GM21360 (cell line): Measurements from ENCODE around the gene ADGRV1.
"Not testable (repeated sequence)": the region's sequence is repeated elsewhere in the genome, so short reads cannot be mapped to it uniquely, and the experiment has no call there.

Source experiments
- ATAC-seq: cut with Tn5 transposase; IDR thresholded peaks from one replicate; pipeline ENCODE4 v1.9.1; 2021; ENCODE audit warnings: mild to moderate bottlenecking, moderate library complexity; ENCODE audit not compliant: unreplicated experiment

The ADGRV1 gene

GRCh38 chr5:90586469-90586868 lies 27.9 kb downstream of the ADGRV1 start:
- no peak for ATAC-seq

DNA sequence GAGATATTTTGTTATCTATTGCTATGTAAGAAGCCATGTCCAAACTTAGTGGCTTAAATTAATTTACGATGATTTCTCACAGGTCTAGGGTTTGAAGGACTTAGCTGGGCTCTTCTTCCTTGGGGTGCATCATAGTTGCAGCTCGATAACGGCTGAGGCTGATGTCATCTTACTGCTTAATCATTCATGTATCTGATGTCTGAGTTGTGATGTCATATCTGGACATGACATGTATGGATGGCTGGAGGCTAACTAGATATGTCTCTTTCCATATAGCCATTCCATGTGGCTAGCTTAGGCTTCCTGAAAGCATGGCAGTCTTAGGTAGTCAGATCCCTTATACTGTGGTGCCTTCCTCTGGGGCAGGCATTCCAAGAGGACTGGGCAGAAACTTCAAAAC lies 31.6 kb downstream of the ADGRV1 start:
- ATAC-seq: no peak

GRCh38 chr5:90593083-90593482 lies 34.5 kb downstream of the ADGRV1 start:
- ATAC-seq: not testable (repeated sequence)

DNA sequence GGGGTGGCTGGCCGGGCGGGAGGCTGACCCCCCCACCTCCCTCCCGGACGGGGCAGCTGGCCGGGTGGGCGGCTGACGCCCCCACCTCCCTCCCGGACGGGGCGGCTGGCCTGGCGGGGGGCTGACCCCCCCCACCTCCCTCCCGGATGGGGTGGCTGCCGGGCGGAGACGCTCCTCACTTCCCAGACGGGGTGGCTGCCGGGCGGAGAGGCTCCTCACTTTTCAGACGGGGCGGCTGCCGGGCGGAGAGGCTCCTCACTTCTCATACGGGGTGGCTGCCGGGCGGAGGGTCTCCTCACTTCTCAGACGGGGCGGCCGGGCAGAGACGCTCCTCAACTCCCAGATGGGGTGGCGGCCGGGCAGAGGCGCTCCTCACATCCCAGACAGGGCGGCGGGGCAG lies 37.2 kb downstream of the ADGRV1 start:
- ATAC-seq: not testable (repeated sequence)

GRCh38 chr5:90598293-90598692 lies 39.7 kb downstream of the ADGRV1 start:
- no peak for ATAC-seq

DNA sequence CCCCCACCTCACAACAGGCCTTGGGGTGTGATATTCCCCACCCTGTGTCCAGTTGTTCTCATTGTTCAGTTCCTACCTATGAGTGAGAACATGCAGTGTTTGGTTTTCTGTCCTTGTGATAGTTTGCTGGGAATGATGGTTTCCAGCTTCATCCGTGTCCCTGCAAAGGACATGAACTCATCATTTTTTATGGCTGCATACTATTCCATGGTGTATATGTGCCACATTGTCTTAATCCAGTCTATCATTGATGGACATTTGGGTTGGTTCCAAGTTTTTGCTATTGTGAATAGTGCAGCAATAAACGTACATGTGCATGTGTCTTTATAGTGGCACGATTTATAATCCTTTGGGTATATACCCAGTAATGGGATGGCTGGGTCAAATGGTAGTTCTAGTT lies 41.7 kb downstream of the ADGRV1 start:
- not testable (repeated sequence) for ATAC-seq

DNA sequence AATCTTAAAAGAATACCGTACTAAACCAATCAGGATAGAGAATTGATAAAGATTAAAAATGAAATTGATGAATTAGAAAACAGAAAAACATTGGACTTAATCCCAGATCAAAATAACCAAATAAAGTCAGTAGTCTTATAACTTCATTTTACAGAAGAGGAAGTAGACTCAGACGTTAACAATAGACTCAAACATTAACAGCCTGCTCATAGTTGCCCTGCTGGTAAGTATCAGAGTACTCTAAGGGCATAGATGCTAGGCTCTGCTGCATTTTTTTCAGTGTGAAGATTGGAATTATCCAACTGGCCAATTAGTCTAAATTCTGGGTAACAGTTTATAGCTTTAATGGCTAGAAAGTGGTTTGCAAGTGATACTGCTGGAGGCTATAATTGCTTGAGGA lies 42.9 kb downstream of the ADGRV1 start:
- no peak for ATAC-seq

DNA sequence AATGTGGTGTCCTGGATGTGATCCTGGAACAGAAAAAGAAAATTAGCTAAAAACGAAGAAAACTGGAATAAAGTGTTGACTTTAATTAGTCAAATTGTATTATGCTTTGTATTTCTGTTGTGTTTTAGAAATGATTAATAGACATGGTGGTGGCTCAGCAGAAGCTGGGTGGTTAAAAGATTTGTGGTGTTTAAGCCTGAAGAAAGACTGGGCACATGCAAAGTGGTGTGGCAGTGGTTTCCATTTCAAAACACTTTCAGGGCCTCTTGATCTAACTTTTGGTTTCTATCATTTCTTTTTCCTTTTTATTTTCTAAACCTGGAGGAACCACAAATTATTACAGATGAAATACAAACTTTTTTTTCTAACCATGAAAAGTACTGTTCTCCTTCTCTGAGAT lies 44.1 kb downstream of the ADGRV1 start:
- no peak for ATAC-seq

DNA sequence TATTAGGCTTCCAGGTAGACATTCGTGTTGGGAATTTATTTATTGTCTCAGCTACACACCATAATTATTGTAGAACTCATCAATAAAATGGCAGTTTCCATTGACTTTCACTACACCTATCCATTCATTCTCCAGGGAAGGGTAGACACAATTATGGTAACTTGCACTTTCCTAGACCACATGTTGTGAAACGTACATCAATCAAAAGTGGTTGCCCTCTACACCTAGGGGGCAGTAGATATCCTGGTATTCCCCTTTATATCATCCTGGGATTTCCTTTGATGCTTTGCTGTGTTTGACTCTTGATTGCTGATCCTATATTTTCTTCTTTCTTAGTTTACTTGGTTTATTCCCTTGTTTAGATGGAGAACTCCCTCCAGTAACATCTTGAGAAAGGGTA lies 47.9 kb downstream of the ADGRV1 start:
- no peak for ATAC-seq

DNA sequence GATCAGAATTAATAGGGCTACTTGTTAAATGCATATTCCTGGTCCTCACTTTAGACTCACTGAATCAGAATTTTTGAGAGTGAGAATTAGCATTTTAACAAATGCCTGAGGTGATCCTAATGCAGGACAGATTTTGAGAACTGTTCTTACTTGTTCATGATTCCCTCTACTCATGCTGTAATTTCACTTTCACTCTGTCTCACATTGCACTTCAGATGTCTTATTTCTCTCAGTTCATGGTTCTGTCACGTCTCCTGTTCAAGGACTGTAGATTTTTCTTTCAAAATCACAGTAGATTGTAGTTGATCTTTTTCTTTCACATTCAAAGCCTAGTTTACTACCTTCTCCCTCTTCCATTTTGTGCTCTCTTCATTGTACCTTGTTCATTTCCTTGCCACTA lies 54.3 kb downstream of the ADGRV1 start:
- ATAC-seq: peak; percentile 98

GRCh38 chr5:90613459-90613858 lies 54.9 kb downstream of the ADGRV1 start:
- ATAC-seq: no peak

- ATAC-seq: no peak
Measured at GRCh38 chr5:90613918-90614504, 55.4 kb downstream of the ADGRV1 start.

- ATAC-seq: no peak
Measured at GRCh38 chr5:90615355-90615754, 56.8 kb downstream of the ADGRV1 start.

GRCh38 chr5:90618071-90618470 lies 59.5 kb downstream of the ADGRV1 start:
- no peak for ATAC-seq

GRCh38 chr5:90619762-90620161 lies 61.2 kb downstream of the ADGRV1 start:
- not testable (repeated sequence) for ATAC-seq

- no peak for ATAC-seq
Measured at GRCh38 chr5:90621848-90622247, 63.3 kb downstream of the ADGRV1 start.

- ATAC-seq: no peak
Measured at GRCh38 chr5:90626493-90626892, 67.9 kb downstream of the ADGRV1 start.

DNA sequence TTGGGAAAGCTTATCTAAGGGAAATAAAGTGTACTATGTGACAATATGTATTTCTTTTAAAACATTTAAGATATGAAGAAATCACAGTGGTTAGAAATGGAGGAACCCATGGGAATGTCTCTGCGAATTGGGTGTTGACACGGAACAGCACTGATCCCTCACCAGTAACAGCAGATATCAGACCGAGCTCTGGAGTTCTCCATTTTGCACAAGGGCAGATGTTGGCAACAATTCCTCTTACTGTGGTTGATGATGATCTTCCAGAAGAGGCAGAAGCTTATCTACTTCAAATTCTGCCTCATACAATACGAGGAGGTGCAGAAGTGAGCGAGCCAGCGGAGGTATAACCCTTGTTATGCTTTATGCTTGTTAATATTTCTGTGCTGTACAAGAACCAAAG lies 69.9 kb downstream of the ADGRV1 start:
- ATAC-seq: no peak

- ATAC-seq: no peak
Measured at GRCh38 chr5:90632791-90633190, 74.2 kb downstream of the ADGRV1 start.

DNA sequence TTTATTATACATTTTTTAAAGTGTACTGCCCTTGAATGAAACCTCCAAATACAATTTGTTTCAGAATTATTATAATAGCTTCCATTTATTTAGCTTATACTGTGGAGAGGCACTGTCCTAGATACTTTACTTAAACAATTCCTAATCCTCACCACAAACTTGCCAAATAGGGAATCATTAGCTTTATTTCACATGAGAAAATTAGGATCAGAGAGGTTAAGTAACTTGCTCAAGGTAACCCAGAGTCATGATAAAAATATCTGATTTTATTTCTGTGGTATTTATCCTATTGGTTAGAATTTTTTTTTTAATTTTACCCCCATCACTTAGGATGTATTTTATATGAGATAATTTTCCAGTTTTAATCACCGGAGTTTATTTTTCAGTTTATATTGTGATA lies 78.4 kb downstream of the ADGRV1 start:
- no peak for ATAC-seq

DNA sequence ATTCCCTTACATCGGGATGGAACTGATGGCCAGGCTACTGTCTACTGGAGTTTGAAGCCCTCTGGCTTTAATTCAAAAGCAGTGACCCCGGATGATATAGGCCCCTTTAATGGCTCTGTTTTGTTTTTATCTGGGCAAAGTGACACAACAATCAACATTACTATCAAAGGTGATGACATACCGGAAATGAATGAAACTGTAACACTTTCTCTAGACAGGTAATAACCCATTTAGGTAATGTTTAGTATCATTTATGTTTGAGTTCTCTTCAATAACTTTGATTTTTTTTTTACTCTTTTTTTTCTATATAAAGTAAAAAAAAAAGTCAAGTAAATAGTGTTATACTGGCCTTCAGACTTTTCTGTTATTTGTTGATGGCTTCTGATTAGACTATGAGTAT lies 79.1 kb downstream of the ADGRV1 start:
- ATAC-seq: no peak

DNA sequence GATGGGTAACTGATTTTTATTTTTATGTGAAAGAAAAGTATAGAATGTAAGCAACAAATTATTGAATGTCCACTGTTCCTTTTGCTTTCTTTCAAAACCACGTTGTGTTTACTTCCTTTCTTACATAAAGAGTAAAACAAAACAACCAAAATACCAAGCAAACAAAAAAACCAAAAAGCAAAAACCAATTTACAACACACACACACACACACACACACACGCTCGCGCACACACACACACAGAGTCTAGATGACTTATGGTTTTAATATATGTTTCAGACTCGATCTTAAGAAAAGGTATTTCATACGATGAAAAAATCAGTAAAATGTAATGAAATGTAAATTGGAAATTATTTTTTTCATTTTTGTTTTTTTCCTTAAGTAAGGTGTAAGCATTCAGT lies 80.3 kb downstream of the ADGRV1 start:
- no peak for ATAC-seq

DNA sequence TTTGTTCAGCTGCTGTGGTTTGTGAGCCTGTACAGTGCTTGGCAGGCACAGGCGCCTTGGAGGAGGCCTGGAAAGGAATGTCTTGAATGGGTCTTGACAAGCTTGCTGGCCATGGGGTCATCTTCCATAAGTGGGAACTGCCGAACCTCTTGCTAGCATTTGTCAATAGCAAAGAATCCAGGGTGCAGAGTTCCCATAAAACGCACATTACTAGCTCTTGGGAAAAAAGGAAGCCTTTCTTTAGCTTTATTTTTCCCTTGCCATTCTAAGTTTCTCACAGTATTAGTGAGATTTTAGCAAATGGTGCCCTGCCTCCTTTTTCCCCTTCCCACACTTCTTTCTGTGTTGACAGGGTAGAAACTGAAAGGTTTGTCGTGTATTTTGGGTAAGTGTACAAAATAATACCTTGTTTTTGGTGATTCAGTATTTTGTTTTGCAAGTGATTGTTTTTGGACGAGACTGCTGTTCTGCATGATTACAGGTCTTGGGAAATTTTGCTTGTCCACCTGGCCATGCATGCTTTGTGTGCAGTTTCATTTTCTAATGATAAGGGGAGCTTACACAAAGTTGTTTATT lies 82.0 kb downstream of the ADGRV1 start:
- peak; percentile 56 for ATAC-seq
